Suprapubic skin (tissue), 3 donors: Measurements from ENCODE around the gene GNAT1.

Source experiments
- CTCF ChIP-seq, 2 donors: fragments of 200-600 bp in 1 of 2; fragments of 450-650 bp in 1 of 2; sonication (generic) in 1 of 2; IDR thresholded peaks; one replicate each; pipeline ENCODE4 v1.5.1; 2016 to 2019; ENCODE audit warnings: antibody characterized with exemption in 2 of 2, mild to moderate bottlenecking in 1 of 2, moderate library complexity in 1 of 2
- POLR2A ChIP-seq, 2 donors: fragments of 450-650 bp; IDR thresholded peaks; one replicate each; pipeline ENCODE4 v1.6.1; 2017; ENCODE audit warnings: antibody characterized with exemption in 2 of 2, mild to moderate bottlenecking in 2 of 2, moderate library complexity in 2 of 2

- no peak for TF ChIP-seq CTCF (IDR thresholded peaks at IDR 0.05)
- no peak for TF ChIP-seq POLR2A (IDR thresholded peaks at IDR 0.05)
Observed at GRCh38 chr3:50174517-50174895, 16.9 kb upstream of the GNAT1 start.
